BJ (cell line): ENCODE measurements around the gene C5AR1. TPM values are rescaled to one million over a fixed set of nuclear protein-coding genes. Genes with fewer than 3 reads are reported as not detected.
"Not testable (repeated sequence)": the region's sequence is repeated elsewhere in the genome, so short reads cannot be mapped to it uniquely, and the experiment has no call there.

ENCODE experiments used
- CTCF ChIA-PET: fragments of 350-600 bp; formaldehyde crosslinking; extraction: SDS; loops from one replicate; lab custom pipeline; 2021; ENCODE audit warnings: antibody characterized with exemption, inconsistent platforms; lab: Yijun Ruan, JAX
- POLR2A ChIA-PET: fragments of 300-600 bp; sonication (Branson Sonifier 250); formaldehyde crosslinking; extraction: SDS; loops from one replicate; lab custom pipeline; 2021; ENCODE audit warnings: antibody characterized with exemption; lab: Charles Lee
- DNase-seq: peaks from one replicate; pipeline ENCODE4 v3.0.0-alpha.2; 2011; ENCODE audit warnings: low read depth
- H3K27me3 ChIP-seq: 2 replicates; pipeline ENCODE4 v1.6.0; 2011; ENCODE audit warnings: low read length; ENCODE audit not compliant: control insufficient read depth, insufficient read depth
- H3K36me3 ChIP-seq: 2 replicates; pipeline ENCODE4 v1.5.1; 2011; ENCODE audit warnings: low read length; ENCODE audit not compliant: control insufficient read depth, insufficient read depth
- H3K4me3 ChIP-seq: 2 replicates; pipeline ENCODE4 v1.5.1; 2011; ENCODE audit warnings: low read depth, mild to moderate bottlenecking, control low read depth, low read length
- polyA plus RNA-seq: library from polyadenylated mRNA; depleted of rRNA; stranded (reverse); fragments of >200 nt; gene quantifications from 2 replicates; pipeline ENCODE4 v1.2.3, GENCODE V29; 2011
- TF ChIP-seq, protein P1 (sequence below): IDR thresholded peaks from 2 replicates; pipeline ENCODE4 v1.5.1; 2011; ENCODE audit warnings: low read depth, mild to moderate bottlenecking, control low read depth, inconsistent platforms, low read length, moderate library complexity; ENCODE audit not compliant: insufficient read depth

Gene C5AR1
- polyA plus RNA-seq, 1 experiment: 0.42 TPM

DNA sequence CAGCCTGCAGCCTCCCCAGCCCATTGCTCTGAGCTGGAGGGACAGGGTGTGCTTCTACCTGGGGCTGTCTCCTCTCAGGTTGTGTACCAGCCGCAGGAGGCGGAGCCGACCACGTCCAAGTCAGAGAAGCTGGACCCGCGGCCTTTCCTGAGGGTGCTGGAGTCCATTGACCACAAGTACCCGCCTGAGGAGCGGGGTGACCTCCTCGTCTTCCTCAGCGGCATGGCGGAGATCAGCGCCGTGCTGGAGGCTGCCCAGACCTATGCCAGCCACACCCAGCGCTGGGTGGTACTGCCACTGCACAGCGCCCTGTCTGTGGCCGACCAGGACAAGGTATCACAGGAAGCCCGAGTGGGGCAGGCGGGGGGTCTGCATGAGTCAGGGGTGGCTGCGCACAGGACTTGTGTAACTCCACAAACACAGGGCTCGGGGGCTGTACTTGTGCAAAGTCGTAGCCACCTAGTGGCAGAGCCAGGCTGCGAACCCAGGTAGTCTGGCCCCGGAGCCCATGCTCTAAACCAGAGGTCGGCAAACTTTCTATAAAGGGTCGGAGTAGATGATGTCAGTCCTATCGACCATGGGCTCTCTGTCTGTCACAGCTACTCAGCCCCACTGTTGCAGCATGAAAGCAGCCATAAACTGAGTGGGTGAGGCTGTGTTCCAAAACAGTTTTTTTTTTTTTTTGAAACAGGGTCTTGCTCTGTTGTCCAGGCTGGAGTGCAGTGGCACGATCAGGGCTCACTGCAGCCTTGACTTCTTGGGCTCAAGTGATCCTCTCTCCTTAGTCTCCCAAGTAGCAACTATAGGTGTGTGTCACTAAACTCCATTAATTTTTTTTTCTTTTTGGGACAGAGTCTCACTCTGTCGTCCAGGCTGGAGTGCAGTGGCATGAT is 48.4 kb downstream of the C5AR1 start:
- peaks cover 37% of the 10 kb centered on the region for H3K36me3 ChIP-seq
- ChIA-PET CTCF (interaction anchor here (1.1 to 1.9 kb wide), 2 partner anchors 9 to 63 kb away, joined by 4 to 5 read pairs; partner anchors contain the start of gene DHX34), POLR2A (no interaction called here)

GRCh38 chr19:47358936-47359335 is 49.3 kb downstream of the C5AR1 start:
- DNase-seq: no peak
- ChIA-PET POLR2A (no interaction called here), CTCF (interaction anchor here (1.1 to 1.9 kb wide), 2 partner anchors 10 to 64 kb away, joined by 4 to 5 read pairs; partner anchors contain the start of gene DHX34)
- peaks cover 33% of the 10 kb centered on the region for H3K36me3 ChIP-seq
- no peaks in the 10 kb centered on the region for H3K27me3 ChIP-seq
- H3K4me3 ChIP-seq: no peak overlapping the region
- TF ChIP-seq, protein P1, sequence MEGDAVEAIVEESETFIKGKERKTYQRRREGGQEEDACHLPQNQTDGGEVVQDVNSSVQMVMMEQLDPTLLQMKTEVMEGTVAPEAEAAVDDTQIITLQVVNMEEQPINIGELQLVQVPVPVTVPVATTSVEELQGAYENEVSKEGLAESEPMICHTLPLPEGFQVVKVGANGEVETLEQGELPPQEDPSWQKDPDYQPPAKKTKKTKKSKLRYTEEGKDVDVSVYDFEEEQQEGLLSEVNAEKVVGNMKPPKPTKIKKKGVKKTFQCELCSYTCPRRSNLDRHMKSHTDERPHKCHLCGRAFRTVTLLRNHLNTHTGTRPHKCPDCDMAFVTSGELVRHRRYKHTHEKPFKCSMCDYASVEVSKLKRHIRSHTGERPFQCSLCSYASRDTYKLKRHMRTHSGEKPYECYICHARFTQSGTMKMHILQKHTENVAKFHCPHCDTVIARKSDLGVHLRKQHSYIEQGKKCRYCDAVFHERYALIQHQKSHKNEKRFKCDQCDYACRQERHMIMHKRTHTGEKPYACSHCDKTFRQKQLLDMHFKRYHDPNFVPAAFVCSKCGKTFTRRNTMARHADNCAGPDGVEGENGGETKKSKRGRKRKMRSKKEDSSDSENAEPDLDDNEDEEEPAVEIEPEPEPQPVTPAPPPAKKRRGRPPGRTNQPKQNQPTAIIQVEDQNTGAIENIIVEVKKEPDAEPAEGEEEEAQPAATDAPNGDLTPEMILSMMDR: no peak

More for the DNA sequence above, 48.4 kb downstream of the C5AR1 start:
- no peak overlapping the region for H3K4me3 ChIP-seq
- no peaks in the 10 kb centered on the region for H3K27me3 ChIP-seq
- no peak for DNase-seq
- TF ChIP-seq, protein P1: 0 out of 2 replicates have a peak, but pooled peaks have one; percentile 12

GRCh38 chr19:47362321-47362720 is 52.7 kb downstream of the C5AR1 start:
- peaks cover 30% of the 10 kb centered on the region for H3K36me3 ChIP-seq
- CTCF ChIA-PET: interaction anchor here (1.5 kb wide), 1 partner anchor 10 kb away, joined by 3 read pairs; no protein-coding TSS in a partner anchor
- DNase-seq: no peak
- TF ChIP-seq, protein P1: no peak
- no peaks in the 10 kb centered on the region for H3K27me3 ChIP-seq
- POLR2A ChIA-PET: no interaction called here
- H3K4me3 ChIP-seq: no peak overlapping the region

GRCh38 chr19:47363758-47364531 is 54.3 kb downstream of the C5AR1 start:
- POLR2A ChIA-PET: no interaction called here
- peaks cover 19% of the 10 kb centered on the region for H3K36me3 ChIP-seq
- H3K27me3 ChIP-seq: no peaks in the 10 kb centered on the region
- TF ChIP-seq, protein P1: no peak
- CTCF ChIA-PET: interaction anchor here (0.8 to 3.4 kb wide), 3 partner anchors 15 to 67 kb away, joined by 3 to 13 read pairs (median 3); partner anchors contain the start of gene DHX34
- H3K4me3 ChIP-seq: no peak overlapping the region
- DNase-seq: no peak

DNA sequence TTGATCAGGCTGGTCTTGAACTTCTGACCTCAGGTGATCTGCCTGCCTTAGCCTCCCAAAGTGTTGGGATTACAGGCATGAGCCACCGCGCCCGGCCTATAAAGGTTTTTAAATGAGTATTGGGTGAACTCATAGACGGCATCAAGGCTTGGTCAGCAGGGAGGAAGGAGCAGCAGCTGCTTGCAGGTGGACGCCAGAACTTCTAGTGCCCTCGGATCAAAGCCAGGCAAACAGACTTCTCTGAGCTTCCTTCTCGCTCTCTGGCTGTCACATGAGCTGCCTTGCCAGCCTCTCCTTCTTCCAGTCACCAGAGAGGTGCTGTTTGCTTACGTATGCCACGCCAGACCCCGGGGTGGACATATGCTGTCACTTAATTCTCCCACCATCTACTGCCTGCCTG is 55.8 kb downstream of the C5AR1 start:
- H3K36me3 ChIP-seq: peaks cover 16% of the 10 kb centered on the region
- POLR2A ChIA-PET, H3K4me3 ChIP-seq, H3K27me3 ChIP-seq, DNase-seq: not testable (repeated sequence)
- CTCF ChIA-PET: interaction anchor here (0.6 to 3.4 kb wide), 3 partner anchors 16 to 50 kb away, joined by 3 to 13 read pairs (median 3); partner anchors contain the start of gene DHX34
